Activated effector memory CD4-positive, alpha-beta T cell treated with Interleukin-2 at 50 U/mL for 16 hours (primary cell): ENCODE results near the gene FGD3.
"Not testable (repeated sequence)": the region's sequence is repeated elsewhere in the genome, so short reads cannot be mapped to it uniquely, and the experiment has no call there.

Experiments used
- DNase-seq: peaks from one replicate; pipeline ENCODE4 v3.0.0-alpha.2; 2020

The FGD3 gene

GRCh38 chr9:92979283-92980056, 32.1 kb downstream of the FGD3 start:
- DNase-seq, result no peak

DNA sequence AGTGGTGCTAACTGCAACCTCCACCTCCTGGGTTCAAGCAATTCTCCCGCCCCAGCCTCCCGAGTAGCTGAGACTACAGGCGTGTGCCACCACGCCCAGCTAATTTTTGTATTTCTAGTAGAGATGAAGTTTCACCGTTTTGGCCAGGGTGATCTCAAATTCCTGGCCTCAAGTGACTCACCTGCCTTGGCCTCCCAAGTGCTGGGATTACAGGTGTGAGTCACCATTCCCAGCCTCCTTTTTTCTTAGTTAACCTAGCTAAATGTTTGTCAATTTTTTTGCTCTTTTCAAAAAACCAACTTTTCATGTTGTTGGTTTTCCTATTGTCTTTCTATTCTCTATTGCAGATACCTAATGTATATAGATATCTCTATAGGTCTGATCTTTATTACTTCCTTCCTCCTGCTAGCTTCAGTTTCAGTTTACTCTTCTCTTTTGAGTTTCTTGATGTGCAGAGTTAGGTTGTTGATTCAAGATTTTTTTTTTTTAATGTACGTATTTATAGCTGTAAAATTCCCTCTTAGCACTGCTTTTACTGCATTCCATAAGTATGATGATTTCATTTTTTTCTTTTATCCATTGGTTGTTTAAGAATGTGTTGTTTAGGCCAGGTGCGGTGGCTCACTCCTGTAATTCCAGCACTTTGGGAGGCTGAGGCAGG, 32.9 kb downstream of the FGD3 start:
- DNase-seq, result no peak

GRCh38 chr9:92982130-92982529, 34.8 kb downstream of the FGD3 start:
- DNase-seq, result no peak

GRCh38 chr9:92983984-92984589, 36.8 kb downstream of the FGD3 start:
- no peak for DNase-seq

DNA sequence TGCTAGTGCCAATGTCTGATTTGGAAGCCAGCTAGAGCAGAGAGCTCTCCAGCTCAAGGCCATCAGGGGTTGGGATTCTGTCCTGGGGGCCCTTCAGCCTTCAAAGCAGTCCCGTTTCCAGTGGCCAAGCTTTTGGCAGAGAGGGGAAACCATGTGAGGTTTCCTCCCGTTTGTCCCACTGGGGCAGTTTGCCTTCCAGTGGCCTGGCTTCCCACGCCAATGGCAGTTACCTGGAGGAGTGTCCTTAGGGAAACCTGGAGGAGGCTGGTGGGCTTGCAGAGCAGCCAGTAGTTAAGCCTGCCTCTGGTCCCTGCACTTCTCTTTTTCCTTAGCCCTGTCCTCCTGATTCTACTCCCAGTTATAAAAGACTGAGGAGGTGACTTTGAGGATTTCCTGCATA, 37.7 kb downstream of the FGD3 start:
- no peak for DNase-seq

GRCh38 chr9:92986176-92987119, 39.1 kb downstream of the FGD3 start:
- peak; percentile 33 for DNase-seq

- no peak for DNase-seq
Measured at GRCh38 chr9:92988215-92988768, 41.0 kb downstream of the FGD3 start.

DNA sequence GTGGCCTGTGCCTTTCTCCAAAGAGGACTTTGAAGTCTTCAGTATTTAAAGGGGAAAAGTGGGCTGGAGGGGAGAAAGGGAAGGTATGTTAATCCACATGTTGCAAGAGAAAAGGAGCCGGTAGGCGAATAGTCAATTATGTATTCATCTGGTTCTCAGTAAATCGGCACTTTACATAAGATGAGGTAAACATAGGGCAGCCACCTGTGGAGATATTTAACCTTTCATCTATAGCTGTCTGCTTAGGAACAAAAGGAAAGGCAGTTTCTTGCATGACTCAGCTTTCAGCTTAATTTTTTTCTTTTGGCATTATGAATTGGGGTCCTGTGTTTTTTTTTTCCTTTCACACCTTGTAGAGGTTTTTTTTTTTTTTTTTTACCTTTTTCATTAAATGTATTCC, 42.2 kb downstream of the FGD3 start:
- no peak for DNase-seq

DNA sequence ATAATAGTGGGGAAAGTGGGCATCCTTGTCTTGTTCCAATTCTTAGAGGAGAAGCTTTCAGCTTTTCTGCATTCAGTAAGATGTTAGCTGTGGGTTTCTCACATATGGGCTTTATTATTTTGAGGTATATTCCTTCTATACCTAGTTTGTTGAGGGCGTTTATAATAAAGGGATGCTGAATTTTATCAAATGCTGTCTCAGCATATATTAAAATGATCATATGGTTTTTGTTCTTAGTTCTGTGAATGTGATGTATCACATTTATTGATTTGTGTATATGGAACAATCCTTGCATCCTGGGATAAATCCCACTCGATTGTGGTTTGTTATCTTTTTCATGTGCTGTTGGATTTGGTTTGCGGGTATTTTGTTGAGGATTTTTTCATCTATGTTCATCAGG, 43.1 kb downstream of the FGD3 start:
- no peak for DNase-seq

GRCh38 chr9:92992549-92992948, 45.2 kb downstream of the FGD3 start:
- no peak for DNase-seq

GRCh38 chr9:92998871-92999270, 51.5 kb downstream of the FGD3 start:
- not testable (repeated sequence) for DNase-seq

DNA sequence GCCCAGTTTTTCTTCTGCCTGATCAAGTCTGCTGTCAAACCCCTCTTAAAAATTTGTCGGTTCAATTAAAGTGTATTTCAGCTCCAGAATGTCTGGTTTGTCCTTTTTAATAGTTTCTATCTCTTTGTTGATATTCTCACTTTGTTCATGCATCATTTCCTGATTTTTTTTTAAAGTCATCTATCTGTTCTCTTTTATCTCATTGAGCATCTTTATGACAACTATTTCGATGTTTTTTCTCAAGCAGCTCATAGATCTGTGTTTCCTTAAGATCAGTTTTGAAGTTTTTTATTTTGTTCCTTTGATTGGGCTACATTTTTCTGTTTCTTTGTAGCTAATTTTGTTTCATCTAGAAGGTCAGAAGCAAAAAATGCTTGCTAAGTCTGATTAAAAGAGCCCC, 53.7 kb downstream of the FGD3 start:
- no peak for DNase-seq

GRCh38 chr9:93002700-93003099, 55.4 kb downstream of the FGD3 start:
- no peak for DNase-seq

DNA sequence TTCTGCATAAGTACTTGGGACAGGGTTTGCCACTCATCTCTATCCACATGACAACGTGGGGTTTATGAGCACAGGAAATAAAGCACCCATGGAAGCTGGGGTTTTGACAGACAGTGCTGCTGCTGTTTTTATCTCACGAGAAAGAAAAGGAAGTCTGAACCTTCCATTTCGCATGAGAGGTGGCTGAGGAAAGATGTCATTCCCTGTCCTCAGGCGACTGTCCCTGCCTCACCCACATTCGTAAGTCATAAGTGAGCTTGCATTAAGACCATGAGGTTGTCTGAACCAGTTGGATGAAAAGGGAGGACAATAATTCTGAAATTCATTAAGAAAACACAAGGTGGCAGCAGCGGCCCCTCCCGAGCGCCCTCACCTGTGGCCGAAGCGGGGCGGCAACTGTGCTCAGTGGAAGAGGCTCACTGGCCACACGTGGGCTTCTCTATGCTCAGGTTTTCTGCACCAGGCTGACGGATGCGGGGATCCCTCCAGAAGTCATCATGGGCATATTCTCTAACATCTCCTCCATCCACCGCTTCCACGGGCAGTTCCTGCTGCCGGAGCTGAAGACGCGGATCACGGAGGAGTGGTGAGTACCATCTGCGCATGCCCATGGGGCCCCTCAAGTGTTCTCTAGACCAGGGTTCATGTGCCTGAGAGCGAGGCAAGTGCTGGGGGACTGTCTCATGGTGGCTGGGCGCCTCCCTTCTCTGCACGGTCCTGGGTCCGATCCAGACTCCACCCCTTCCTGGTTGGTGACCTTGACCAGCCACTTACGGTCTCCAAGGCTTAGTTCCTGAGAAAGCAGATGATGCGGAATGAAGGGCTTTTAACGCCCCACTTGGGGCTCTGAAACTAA, 56.5 kb downstream of the FGD3 start:
- DNase-seq, result peak; percentile 47

GRCh38 chr9:93004561-93004960, 57.2 kb downstream of the FGD3 start:
- DNase-seq, result no peak

GRCh38 chr9:93005876-93006275, 58.6 kb downstream of the FGD3 start:
- DNase-seq, result no peak

GRCh38 chr9:93007529-93008058, 60.3 kb downstream of the FGD3 start:
- DNase-seq, result no peak

GRCh38 chr9:93008457-93008856, 61.1 kb downstream of the FGD3 start:
- DNase-seq, result no peak

DNA sequence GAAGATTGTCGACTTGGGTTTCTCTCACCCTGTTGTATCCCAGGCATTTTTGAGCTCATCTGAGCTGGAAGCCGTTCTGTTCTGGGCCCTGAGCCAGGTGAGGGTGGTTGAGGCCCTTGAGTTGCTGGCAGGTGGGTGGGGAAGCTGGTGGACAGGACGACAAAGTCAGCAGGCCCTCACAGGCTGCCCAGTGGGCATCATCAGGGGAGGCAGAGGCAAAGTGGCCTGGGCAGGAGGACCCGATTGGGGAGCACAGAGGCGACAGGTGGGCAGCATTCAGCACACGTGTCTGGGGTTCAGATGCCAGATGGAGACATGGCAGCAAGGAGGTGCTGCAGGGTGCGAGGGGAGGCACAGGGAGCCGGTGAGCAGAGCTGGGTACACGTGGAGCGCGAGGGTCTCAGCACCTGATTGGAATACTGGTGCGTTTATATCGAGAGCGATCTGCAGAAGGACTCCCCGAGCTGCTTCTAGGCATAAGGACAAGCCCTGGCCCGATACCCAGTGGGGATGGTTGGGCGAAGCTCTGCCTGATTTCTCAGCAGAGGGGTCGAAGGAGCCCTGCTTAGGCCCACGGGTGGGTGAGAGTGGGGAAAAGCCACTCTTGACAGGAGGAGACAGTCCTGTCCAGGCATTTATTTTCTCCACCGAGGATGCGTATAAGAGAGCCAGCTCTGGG, 62.2 kb downstream of the FGD3 start:
- DNase-seq, result no peak

GRCh38 chr9:93010056-93010455, 62.7 kb downstream of the FGD3 start:
- no peak for DNase-seq

- no peak for DNase-seq
Measured at GRCh38 chr9:93010704-93011103, 63.4 kb downstream of the FGD3 start.
